Right ventricle myocardium superior (tissue), 1 donor: ENCODE data around the gene DOCK7. TPM values are rescaled to one million over a fixed set of nuclear protein-coding genes. Genes with fewer than 3 reads are reported as not detected.

Experiments used
- total RNA-seq: library from RNA; stranded (reverse); fragmentation: NEBNext Ultra II Directional; extraction: Animal tissue kit (Norgen Biotek cat#: 25700); gene quantifications from one replicate; pipeline ENCODE4 v1.2.1, GENCODE V29; 2021
- donor health status: DM: no; HTN: yes; CAD: no; lungs with severe emphysema.

The DOCK7 gene
- total RNA-seq, 1 donor from 2014 or later, result 7.7 TPM

Other genes with a start within 250 kb of the DOCK7 start
- not detected for gene ANGPTL3, start 90.9 kb downstream of the DOCK7 start, total RNA-seq
- 11.5 TPM for gene ATG4C, start 95.7 kb upstream of the DOCK7 start, total RNA-seq